Measurements from ENCODE around the gene LDLRAD4.

- TF ChIP-seq POLR2A (IDR thresholded peaks at IDR 0.05) = no peak
- TF ChIP-seq CTCF (IDR thresholded peaks at IDR 0.05) = no peak
These were observed 304.5 kb downstream of the LDLRAD4 start for GRCh38 chr18:13522861-13523660.
